Measurements from ENCODE around the gene KRT75. TPM values are rescaled to one million over a fixed set of nuclear protein-coding genes. Genes with fewer than 3 reads are reported as not detected.
"Not testable (repeated sequence)": the region's sequence is repeated elsewhere in the genome, so short reads cannot be mapped to it uniquely, and the experiment has no call there.

The KRT75 gene
- total RNA-seq, 4 donors from 2014 or later: not detected

DNA sequence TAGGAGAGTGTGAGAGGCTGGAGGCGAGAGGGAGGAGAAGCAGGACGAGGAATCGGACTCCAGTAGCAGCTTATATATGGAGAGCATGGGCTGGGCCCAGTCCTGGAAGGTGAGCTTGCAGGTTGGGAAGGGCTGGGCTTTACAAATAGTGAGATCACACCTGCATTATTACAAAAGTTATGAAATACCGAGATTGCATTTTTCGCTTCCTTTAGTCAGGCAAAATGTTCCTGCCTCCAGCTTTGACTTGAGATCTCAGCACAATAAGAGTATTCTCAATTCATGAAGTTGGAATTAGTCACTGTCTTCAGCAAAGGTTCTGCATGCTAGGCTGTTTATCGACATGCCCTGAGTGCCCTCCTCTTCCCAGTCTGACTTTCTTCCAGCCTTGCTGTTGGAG lies 17.9 kb upstream of the KRT75 start, which contains the start of gene KRT6B:
Gene KRT6B, minus strand, starts transcription at position 46 of the 400 bp plus-strand sequence. CDS start 68 bp downstream, outside the sequence.
- DNase-seq: no peak
- no peaks in the 10 kb centered on the region for H3K4me1 ChIP-seq

DNA sequence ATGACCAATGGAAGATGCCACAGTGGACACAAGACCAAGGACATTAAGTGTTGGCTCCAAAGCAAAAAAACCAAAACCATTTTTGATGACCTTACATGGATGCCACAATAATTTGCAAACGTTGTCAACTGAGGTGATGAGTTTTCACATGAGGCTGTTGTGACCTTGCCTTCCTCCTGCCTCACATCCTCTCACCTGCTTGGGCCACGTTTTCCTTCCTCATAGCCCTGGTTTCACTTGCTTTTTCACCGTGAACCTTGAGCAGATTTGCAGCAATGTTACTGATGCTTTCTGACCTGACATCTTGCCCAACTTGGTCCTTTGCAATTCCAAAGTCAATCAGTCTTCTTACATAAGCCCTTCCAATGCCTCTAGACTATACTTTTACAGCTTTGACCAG lies 14.1 kb upstream of the KRT75 start:
- H3K36me3 ChIP-seq: no peaks in the 10 kb centered on the region
- DNase-seq: no peak
- no peaks in the 10 kb centered on the region for H3K27me3 ChIP-seq
- H3K4me1 ChIP-seq: no peaks in the 10 kb centered on the region
- TF ChIP-seq CTCF (IDR thresholded peaks at IDR 0.05) (no peak), POLR2A (IDR thresholded peaks at IDR 0.05) (no peak)
- no peak overlapping the region for H3K4me3 ChIP-seq
- H3K27ac ChIP-seq: no peak overlapping the region
- no peaks in the 10 kb centered on the region for H3K9me3 ChIP-seq

More for the DNA sequence above, 17.9 kb upstream of the KRT75 start, which contains the start of gene KRT6B:
- H3K4me3 ChIP-seq: no peak within 1 kb of the TSS
- H3K36me3 ChIP-seq: no peaks in the 10 kb centered on the region
- H3K9me3 ChIP-seq: no peaks in the 10 kb centered on the region
- TF ChIP-seq POLR2A (IDR thresholded peaks at IDR 0.05) (no peak), CTCF (IDR thresholded peaks at IDR 0.05) (no peak)
- H3K27me3 ChIP-seq: no peaks in the 10 kb centered on the region
- no peak within 1 kb of the TSS for H3K27ac ChIP-seq

DNA sequence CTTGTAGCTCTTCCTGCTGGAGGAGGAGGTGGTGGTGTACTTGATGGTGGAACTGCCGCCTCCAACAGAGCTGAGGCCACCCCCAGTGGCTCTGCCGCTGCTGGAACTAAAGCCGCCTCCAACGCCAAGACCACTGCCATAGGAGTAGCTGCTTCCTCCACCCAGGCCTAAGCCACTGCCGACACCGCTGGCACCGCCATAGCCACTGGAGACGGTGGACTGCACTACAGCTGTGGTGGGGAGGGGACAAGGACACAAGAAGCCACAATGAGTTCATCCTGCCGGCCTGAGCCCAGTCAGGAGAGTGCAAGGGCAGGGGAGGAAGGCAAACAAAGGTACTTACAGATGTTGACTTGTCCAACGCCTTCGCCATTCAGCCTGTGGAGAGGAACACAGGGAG lies 13.0 kb upstream of the KRT75 start:
- not testable (repeated sequence) for H3K36me3 ChIP-seq, DNase-seq, H3K27ac ChIP-seq, H3K27me3 ChIP-seq, H3K9me3 ChIP-seq, H3K4me1 ChIP-seq, H3K4me3 ChIP-seq

DNA sequence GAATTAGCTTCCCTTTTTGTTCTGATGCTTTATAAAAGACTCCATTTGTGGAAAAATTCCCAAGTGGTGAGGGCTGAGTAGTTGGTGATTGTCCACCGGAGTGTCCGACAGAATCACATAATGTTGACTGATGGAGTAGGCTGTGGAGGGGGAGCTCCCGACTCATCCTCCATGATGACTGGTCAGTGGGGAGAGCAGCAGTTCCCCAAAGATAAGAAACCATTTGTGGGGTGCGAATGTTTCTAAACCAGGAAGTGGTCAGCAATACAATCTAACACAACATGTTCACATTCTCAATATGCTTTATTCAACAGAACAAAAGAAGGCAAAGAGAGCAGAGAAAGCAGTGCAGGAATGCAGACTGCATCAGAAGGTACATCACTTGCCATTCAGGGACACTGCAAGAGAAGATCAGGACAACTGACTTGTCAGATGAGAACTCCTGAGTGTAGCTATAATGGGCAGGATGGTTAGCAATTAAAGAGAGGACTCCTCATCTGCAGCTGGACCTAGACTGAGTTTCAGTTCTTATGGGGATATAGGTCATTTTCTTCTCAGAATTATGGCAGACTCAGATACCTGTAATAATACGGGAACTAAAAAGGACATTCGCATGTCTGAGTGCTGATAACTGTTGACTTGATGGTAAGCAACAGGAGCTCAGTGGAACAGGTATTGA lies 12.3 kb upstream of the KRT75 start:
- no peak overlapping the region for H3K4me3 ChIP-seq
- H3K9me3 ChIP-seq: no peaks in the 10 kb centered on the region
- no peak for TF ChIP-seq POLR2A (IDR thresholded peaks at IDR 0.05)
- no peak for TF ChIP-seq CTCF (IDR thresholded peaks at IDR 0.05)
- H3K36me3 ChIP-seq: no peaks in the 10 kb centered on the region
- no peak for DNase-seq
- H3K4me1 ChIP-seq: peaks cover 0 to 3% (median 0%) of the 10 kb centered on the region in 4 donors
- H3K27me3 ChIP-seq: no peaks in the 10 kb centered on the region
- H3K27ac ChIP-seq: no peak overlapping the region

GRCh38 chr12:52445876-52446275 lies 11.7 kb upstream of the KRT75 start:
- Histone ChIP-seq H3K36me3 (no peaks in the 10 kb centered on the region), H3K4me3 (no peak overlapping the region), H3K27ac (no peak overlapping the region), H3K9me3 (no peaks in the 10 kb centered on the region), H3K27me3 (no peaks in the 10 kb centered on the region), H3K4me1 (peaks cover 0 to 6% (median 0%) of the 10 kb centered on the region in 4 donors)
- DNase-seq: no peak
- TF ChIP-seq POLR2A (IDR thresholded peaks at IDR 0.05) (no peak), CTCF (IDR thresholded peaks at IDR 0.05) (no peak)

DNA sequence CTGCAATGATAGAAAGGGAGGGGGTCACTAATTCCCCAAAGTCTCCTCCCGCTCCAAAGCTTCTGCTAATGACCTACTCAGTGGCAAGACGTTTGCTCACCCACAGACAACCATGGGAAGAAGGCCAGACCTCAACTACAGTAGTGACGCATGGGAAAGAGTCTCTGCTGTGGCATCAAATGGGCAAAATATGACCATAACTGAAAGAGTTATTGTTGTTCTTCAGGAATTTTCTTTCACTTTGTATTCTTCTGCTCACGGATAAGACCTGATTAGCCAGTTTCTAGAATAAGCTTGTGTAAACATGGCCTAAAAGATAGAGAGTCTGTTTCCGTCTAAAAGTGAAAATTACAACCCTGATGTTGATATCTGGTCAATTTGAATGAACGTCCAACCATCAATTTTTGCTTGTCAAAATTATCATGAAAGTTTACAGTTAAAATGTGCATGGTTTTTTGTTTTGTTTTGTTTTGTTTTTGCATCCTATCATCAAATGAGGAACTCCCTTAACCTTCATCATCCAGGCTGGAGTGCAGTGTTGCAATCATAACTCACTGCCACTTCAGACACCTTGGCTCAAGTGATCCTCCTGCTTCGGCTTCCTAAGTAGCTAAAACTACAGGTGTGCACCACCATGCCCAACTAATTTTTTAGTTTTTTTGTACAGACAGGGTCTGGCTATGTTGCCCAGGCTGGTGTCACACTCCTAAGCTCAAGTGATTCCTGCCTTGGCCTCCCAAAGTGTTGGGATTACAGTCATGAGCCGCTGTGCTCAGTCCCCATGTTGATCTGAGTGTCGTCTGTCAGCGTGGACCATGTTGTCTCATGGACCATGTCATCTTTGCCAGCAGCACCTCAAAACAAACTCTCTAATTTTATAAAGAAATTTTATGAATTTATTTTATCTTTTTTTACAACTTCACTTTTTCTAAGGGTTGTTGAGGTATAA lies 10.8 kb upstream of the KRT75 start:
- H3K27me3 ChIP-seq: no peaks in the 10 kb centered on the region
- no peak overlapping the region for H3K4me3 ChIP-seq
- no peak for DNase-seq
- H3K9me3 ChIP-seq: no peaks in the 10 kb centered on the region
- TF ChIP-seq POLR2A (IDR thresholded peaks at IDR 0.05) (no peak), CTCF (IDR thresholded peaks at IDR 0.05) (no peak)
- peaks cover 0 to 6% (median 0%) of the 10 kb centered on the region in 4 donors for H3K4me1 ChIP-seq
- H3K27ac ChIP-seq: no peak overlapping the region
- H3K36me3 ChIP-seq: no peaks in the 10 kb centered on the region
